Measurements from ENCODE around the gene GALE. TPM values are rescaled to one million over a fixed set of nuclear protein-coding genes. Genes with fewer than 3 reads are reported as not detected.

The GALE gene
- 64.3 and 77.4 TPM in 2 replicates for total RNA-seq

GRCh38 chr1:23800400-23801337 lies at the start of gene GALE:
Gene GALE (minus strand): TSS chr1:23800754. CDS start chr1:23799007, 1,747 bp downstream.

GRCh38 chr1:23825076-23825761 lies 24.7 kb upstream of the GALE start, which contains the start of gene HMGCL:
Gene HMGCL (minus strand): TSS chr1:23825429. CDS start chr1:23825415, 14 bp downstream.

GRCh38 chr1:23790696-23791515 lies 9.6 kb downstream of the GALE start, which contains the start of gene LYPLA2:
Gene LYPLA2 (plus strand): TSS chr1:23791145. CDS start chr1:23792683, 1,538 bp downstream.

GRCh38 chr1:23777979-23778814 lies 22.4 kb downstream of the GALE start, which contains the start of gene PITHD1:
Gene PITHD1 (plus strand): TSS chr1:23778418. CDS start chr1:23778516, 98 bp downstream.

Other genes with a start within 250 kb of the GALE start
- gene ID3, start 241.3 kb downstream of the GALE start, total RNA-seq: 115 and 223 TPM in 2 replicates
- gene RPL11, start 108.9 kb downstream of the GALE start, total RNA-seq: 897 and 1,608 TPM in 2 replicates
- 17.6 and 19.2 TPM in 2 replicates for gene ELOA, start 57.3 kb downstream of the GALE start, total RNA-seq
- 37.7 and 44.2 TPM in 2 replicates for gene PITHD1, start 22.3 kb downstream of the GALE start, total RNA-seq
- gene LYPLA2, start 9.6 kb downstream of the GALE start, total RNA-seq: 87.2 and 123 TPM in 2 replicates
- 38.7 and 43.9 TPM in 2 replicates for gene HMGCL, start 24.7 kb upstream of the GALE start, total RNA-seq
- gene FUCA1, start 67.5 kb upstream of the GALE start, total RNA-seq: 6.5 and 7.9 TPM in 2 replicates
- gene CNR2, start 112.6 kb upstream of the GALE start, total RNA-seq: not detected in 2 replicates
- gene PNRC2, start 159.1 kb upstream of the GALE start, total RNA-seq: 113 and 177 TPM in 2 replicates
- gene SRSF10, start 179.6 kb upstream of the GALE start, total RNA-seq: 90.9 and 140 TPM in 2 replicates

Measured in epithelial cell of umbilical artery (primary cell).